ENCODE results near the gene AP1S2.

GRCh38 chrX:15825936-15826335, 28.7 kb downstream of the AP1S2 start:
- TF ChIP-seq POLR2A (IDR thresholded peaks at IDR 0.05): no peak
- TF ChIP-seq CTCF (IDR thresholded peaks at IDR 0.05): no peak

Measured in vagina (tissue), 2 donors.